Ovary (tissue), 9 donors: ENCODE results near the gene METTL25. TPM values are rescaled to one million over a fixed set of nuclear protein-coding genes. Genes with fewer than 3 reads are reported as not detected.

ENCODE experiments used
- DNase-seq, 5 donors: peaks; one replicate each; pipeline ENCODE4 v3.0.0-alpha.2; 2019 to 2020
- H3K27ac ChIP-seq, 2 donors: fragments of 200-600 bp; one replicate each; pipeline versions ENCODE4 v1.5.1 to v1.8.0; 2019 to 2022
- H3K27me3 ChIP-seq: fragments of 200-600 bp; one replicate; pipeline ENCODE4 v1.8.0; 2022
- H3K36me3 ChIP-seq: fragments of 200-600 bp; sonication (generic); one replicate; pipeline ENCODE4 v1.5.1; 2019
- H3K4me1 ChIP-seq: one replicate; pipeline ENCODE4 v1.8.1; 2013; ENCODE audit warnings: mild to moderate bottlenecking, moderate library complexity; ENCODE audit not compliant: insufficient read depth
- H3K4me3 ChIP-seq: fragments of 200-600 bp; sonication (generic); one replicate; pipeline ENCODE4 v1.5.1; 2017
- H3K9me3 ChIP-seq, 2 donors: fragments of 200-600 bp in 1 of 2; sonication (generic) in 1 of 2; one replicate each; pipeline versions ENCODE4 v1.5.1 to v1.8.1; 2013 to 2019; ENCODE audit warnings: mild to moderate bottlenecking in 1 of 2, moderate library complexity in 1 of 2
- EP300 ChIP-seq: sonication (generic); formaldehyde crosslinking; IDR thresholded peaks from one replicate; pipeline ENCODE4 v1.6.1; 2017; ENCODE audit warnings: antibody characterized with exemption
- POLR2A ChIP-seq: fragments of 450-650 bp; IDR thresholded peaks from one replicate; pipeline ENCODE4 v1.6.1; 2017; ENCODE audit warnings: antibody characterized with exemption, mild to moderate bottlenecking, moderate library complexity
- WGBS, 3 donors: extraction: QIAGEN DNeasy Blood & Tissue Kit in 1 of 3; methylation state at CpG; one replicate each; pipeline versions ENCODE4 v1.1.5 to v1.1.7; 2013 to 2017; 5-methylcytosine and 5-hydroxymethylcytosine counted together
- intact Hi-C, 4 donors: fragments of 100-400 bp; cut with DNase I; formaldehyde crosslinking; loops; one replicate each; pipeline versions ENCODE4 v1.11.0 to v1.15.1; 2022 to 2023
- polyA plus RNA-seq, 2 donors: library from polyadenylated mRNA; stranded (reverse); fragments of 200-250 nt in 1 of 2; fragments of 350-450 nt in 1 of 2; fragmentation: Illumina TruSeq in 1 of 2; extraction: RNeasy Lipid Tissue Mini Kit (QIAGEN cat#74804) in 1 of 2; gene quantifications; one replicate each; pipeline ENCODE4 v1.2.3, GENCODE V29; 2013 to 2014
- total RNA-seq, 7 donors: library from RNA; depleted of rRNA in 2 of 7; stranded (reverse); fragments of >200 nt in 2 of 7; fragmentation: NEBNext Ultra II Directional in 3 of 7; extraction: Animal tissue kit (Norgen Biotek cat#: 25700) in 3 of 7; gene quantifications; one replicate each; pipeline versions ENCODE4 v1.1.0 to v1.2.4, GENCODE V29; 2016 to 2023
- TF ChIP-seq, protein P1 (sequence below), 3 donors: fragments of 450-650 bp in 2 of 3; fragments of 200-600 bp in 1 of 3; IDR thresholded peaks; one replicate each; pipeline versions ENCODE4 v1.5.1 to v1.8.0; 2016 to 2022; ENCODE audit warnings: antibody characterized with exemption in 3 of 3, mild to moderate bottlenecking in 1 of 3
- donor health status: DM: no; HTN: no; CAD: no; lungs with moderate emphysema.
- donor health status: DM: no; HTN: no; CAD: no.
- donor health status: Bipolar disorder and iron deficiency.
- donor health status: DM: yes; HTN: yes; CAD: no.
- donor health status: DM: no; HTN: no; CAD: no.
- donor health status: DM: yes; HTN: yes; CAD: no.

Gene METTL25
- total and polyA plus RNA-seq, 9 donors, result 5.7 to 21.2 (median 11.8) TPM

DNA sequence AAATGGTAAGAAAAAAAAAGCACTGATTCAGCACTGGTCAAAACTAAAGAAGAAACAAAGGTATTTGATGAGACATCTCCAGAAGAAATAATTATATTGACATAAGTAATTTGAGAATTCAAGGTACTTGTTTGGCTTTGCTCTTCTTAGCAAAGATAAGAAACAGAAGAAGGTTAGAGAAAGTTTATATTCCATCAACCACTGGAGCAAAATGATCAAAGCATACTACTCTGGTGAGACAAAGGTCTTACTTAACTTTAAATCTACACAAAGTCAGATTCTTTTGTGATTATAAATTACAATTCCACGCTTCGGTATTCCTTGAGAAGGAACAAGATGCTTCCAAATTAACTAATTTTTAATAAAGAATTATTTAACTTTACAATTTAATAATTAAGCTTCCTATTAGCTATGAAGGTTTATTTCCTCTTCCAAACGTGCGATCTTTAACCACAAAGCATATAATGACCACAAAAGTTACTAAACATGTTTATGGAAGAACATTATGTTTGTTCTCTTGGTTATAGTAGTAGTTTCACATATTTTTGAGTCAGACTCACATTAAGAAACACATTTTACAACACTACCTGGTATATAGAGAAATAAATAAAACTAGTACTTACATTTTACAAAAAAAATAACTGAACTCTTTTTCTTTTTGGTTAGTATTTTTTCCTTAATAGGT, 53.4 kb downstream of the METTL25 start:
- Histone ChIP-seq H3K9me3 (no peaks in the 10 kb centered on the region), H3K4me1 (no peaks in the 10 kb centered on the region), H3K4me3 (no peak overlapping the region), H3K36me3 (no peaks in the 10 kb centered on the region), H3K27ac (no peak overlapping the region), H3K27me3 (no peaks in the 10 kb centered on the region)
- no peak for TF ChIP-seq EP300
- TF ChIP-seq, protein P1, sequence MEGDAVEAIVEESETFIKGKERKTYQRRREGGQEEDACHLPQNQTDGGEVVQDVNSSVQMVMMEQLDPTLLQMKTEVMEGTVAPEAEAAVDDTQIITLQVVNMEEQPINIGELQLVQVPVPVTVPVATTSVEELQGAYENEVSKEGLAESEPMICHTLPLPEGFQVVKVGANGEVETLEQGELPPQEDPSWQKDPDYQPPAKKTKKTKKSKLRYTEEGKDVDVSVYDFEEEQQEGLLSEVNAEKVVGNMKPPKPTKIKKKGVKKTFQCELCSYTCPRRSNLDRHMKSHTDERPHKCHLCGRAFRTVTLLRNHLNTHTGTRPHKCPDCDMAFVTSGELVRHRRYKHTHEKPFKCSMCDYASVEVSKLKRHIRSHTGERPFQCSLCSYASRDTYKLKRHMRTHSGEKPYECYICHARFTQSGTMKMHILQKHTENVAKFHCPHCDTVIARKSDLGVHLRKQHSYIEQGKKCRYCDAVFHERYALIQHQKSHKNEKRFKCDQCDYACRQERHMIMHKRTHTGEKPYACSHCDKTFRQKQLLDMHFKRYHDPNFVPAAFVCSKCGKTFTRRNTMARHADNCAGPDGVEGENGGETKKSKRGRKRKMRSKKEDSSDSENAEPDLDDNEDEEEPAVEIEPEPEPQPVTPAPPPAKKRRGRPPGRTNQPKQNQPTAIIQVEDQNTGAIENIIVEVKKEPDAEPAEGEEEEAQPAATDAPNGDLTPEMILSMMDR (IDR thresholded peaks at IDR 0.05), result no peak
- no peak for TF ChIP-seq POLR2A
- intact Hi-C loops, result no loop called here
- WGBS, 3 donors, result 89 to 95% (median 93%) methylated on average over 4 of the region's 4 CpGs
- DNase-seq, result no peak

DNA sequence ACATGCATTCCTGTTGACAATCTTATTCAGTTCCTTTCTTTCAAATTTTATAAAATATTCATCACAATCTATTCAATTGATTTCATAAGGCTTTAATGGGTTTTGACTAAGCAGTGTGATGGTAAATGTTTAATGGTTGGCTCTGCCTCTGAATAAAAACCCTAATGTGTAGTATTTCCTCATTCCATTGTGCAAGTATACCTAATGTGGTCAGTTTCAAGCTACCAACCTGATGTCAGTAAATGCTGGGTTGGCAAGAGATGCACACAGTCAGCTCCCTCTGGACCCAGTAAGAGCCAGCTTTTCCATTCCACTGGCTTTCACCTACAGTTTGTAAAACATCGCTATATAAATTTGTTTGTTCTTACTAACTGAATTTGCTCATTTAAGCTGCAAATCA, 53.9 kb downstream of the METTL25 start:
- no peaks in the 10 kb centered on the region for H3K4me1 ChIP-seq
- TF ChIP-seq, protein P1 (IDR thresholded peaks at IDR 0.05), result no peak
- TF ChIP-seq POLR2A, result no peak
- no peak for TF ChIP-seq EP300
- no peak overlapping the region for H3K4me3 ChIP-seq
- H3K27me3 ChIP-seq, result no peaks in the 10 kb centered on the region
- H3K27ac ChIP-seq, result no peak overlapping the region
- intact Hi-C loops, result no loop called here
- DNase-seq, result no peak
- no peaks in the 10 kb centered on the region for H3K9me3 ChIP-seq
- 96 to 100% (median 99%) methylated on average over 1 of the region's 1 CpG for WGBS, 3 donors
- H3K36me3 ChIP-seq, result no peaks in the 10 kb centered on the region

DNA sequence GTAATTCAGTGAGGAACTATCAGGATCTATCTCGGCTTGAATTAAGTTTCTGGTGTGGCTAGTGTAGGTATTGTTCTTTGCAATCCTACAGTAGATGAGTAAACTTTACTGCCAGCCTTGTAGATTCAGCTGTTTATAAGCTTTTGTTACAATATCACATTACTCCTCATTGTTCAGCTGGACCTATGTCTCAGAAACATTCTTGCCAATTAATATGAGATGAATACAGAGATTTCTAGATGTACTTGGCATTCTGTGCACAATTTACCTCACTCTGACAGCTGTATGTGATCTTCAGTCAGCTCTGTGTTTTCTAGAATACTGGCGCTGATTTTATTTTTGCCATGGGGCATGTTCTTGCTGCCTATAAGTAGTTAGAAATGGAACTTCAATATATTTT, 55.7 kb downstream of the METTL25 start:
- intact Hi-C loops, result no loop called here
- no peak overlapping the region for H3K4me3 ChIP-seq
- no peak overlapping the region for H3K27ac ChIP-seq
- H3K27me3 ChIP-seq, result no peaks in the 10 kb centered on the region
- H3K36me3 ChIP-seq, result no peaks in the 10 kb centered on the region
- H3K9me3 ChIP-seq, result no peaks in the 10 kb centered on the region
- TF ChIP-seq EP300, result no peak
- no peak for TF ChIP-seq POLR2A
- TF ChIP-seq, protein P1 (IDR thresholded peaks at IDR 0.05), result no peak
- no peak for DNase-seq
- H3K4me1 ChIP-seq, result no peaks in the 10 kb centered on the region
- 95 to 99% (median 96%) methylated on average over 2 of the region's 2 CpGs for WGBS, 3 donors

DNA sequence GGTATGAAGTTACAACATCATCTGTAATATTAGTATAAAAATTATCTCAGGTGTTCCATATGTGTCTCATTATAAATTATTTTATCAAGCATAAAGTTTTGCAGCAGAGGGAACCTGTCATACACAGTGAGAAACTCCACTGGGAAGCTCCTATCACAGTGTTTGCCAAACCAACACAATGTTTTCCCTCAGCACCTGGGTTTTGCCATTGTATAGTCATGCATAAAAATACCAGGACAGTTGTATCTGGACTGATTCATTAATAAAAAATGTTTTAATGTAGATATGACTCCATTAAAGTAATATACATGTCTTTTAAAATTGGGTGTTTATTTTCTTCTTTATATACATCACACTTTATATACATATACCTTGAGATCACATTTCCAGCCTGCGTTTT, 56.6 kb downstream of the METTL25 start:
- 91 to 98% (median 97%) methylated on average over 1 of the region's 1 CpG for WGBS, 3 donors

More for the DNA sequence above, 56.6 kb downstream of the METTL25 start:
- no peaks in the 10 kb centered on the region for H3K9me3 ChIP-seq
- TF ChIP-seq, protein P1 (IDR thresholded peaks at IDR 0.05), result no peak
- TF ChIP-seq EP300 (no peak), POLR2A (no peak)
- no peak overlapping the region for H3K27ac ChIP-seq
- no peaks in the 10 kb centered on the region for H3K4me1 ChIP-seq
- H3K27me3 ChIP-seq, result no peaks in the 10 kb centered on the region
- no peaks in the 10 kb centered on the region for H3K36me3 ChIP-seq
- DNase-seq, result no peak
- H3K4me3 ChIP-seq, result no peak overlapping the region
- intact Hi-C loops, result no loop called here
